GM12875 (cell line): ENCODE measurements around the gene ADGRV1.
"Not testable (repeated sequence)": the region's sequence is repeated elsewhere in the genome, so short reads cannot be mapped to it uniquely, and the experiment has no call there.

ENCODE experiments used
- H3K4me3 ChIP-seq: one replicate; pipeline ENCODE4 v1.5.1; 2011; ENCODE audit warnings: low read depth, low read length, control low read depth
- TF ChIP-seq, protein P1 (sequence below): IDR thresholded peaks from 2 replicates; pipeline ENCODE4 v1.5.1; 2011; ENCODE audit warnings: low read depth, mild to moderate bottlenecking, control low read depth, inconsistent platforms, low read length, moderate library complexity, borderline replicate concordance; ENCODE audit not compliant: insufficient read depth

Gene ADGRV1

DNA sequence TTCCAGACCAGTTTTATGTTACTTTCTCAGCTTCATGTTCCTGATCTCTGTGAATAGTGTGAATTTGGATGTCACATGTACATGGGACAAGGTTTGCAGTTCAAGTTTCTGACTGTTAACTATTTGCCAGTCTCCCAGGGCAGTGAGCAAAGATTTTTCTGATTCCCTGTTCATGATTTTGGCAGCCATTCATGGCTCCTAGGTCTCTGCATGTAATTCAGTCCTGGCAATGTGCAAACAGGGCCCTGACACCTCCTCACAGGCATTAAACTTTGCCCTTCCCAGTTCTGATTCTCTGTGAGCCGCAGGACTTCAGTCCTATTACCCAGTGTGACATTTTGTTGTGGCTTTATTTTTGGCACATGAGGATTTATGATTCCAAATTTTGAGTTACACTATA lies 474.8 kb downstream of the ADGRV1 start:
- TF ChIP-seq, protein P1, sequence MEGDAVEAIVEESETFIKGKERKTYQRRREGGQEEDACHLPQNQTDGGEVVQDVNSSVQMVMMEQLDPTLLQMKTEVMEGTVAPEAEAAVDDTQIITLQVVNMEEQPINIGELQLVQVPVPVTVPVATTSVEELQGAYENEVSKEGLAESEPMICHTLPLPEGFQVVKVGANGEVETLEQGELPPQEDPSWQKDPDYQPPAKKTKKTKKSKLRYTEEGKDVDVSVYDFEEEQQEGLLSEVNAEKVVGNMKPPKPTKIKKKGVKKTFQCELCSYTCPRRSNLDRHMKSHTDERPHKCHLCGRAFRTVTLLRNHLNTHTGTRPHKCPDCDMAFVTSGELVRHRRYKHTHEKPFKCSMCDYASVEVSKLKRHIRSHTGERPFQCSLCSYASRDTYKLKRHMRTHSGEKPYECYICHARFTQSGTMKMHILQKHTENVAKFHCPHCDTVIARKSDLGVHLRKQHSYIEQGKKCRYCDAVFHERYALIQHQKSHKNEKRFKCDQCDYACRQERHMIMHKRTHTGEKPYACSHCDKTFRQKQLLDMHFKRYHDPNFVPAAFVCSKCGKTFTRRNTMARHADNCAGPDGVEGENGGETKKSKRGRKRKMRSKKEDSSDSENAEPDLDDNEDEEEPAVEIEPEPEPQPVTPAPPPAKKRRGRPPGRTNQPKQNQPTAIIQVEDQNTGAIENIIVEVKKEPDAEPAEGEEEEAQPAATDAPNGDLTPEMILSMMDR = no peak
- H3K4me3 ChIP-seq = no peak overlapping the region

DNA sequence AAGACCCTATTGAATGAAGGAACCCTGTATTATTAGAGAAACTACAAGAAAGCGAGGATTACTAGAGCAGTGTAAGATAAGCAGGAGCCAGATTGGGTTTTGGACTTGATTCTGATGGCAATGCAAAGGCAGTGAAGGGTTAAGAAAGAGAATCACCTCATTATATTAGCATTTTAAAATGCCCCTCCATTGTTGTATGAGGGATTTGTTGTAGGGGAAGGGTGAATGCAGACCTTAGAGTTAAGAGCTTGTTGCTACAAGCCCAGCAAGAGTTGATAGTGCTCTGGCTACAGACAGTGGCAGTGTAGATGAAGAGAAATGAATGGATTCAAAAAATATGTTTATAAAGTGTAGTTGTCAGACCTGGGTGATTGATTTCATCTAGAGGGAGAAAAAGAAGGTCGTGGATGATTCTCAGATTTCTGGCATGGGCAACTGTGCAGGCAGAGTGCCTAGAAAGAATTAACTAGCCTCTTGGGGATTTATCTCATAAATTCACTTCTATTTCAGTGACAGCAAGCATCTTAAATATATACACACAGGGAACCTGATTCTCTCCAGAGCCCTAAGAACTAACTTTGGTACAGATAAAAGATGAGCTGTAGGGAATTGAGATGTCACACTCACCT lies 479.7 kb downstream of the ADGRV1 start:
- no peak overlapping the region for H3K4me3 ChIP-seq
- TF ChIP-seq, protein P1 = no peak

DNA sequence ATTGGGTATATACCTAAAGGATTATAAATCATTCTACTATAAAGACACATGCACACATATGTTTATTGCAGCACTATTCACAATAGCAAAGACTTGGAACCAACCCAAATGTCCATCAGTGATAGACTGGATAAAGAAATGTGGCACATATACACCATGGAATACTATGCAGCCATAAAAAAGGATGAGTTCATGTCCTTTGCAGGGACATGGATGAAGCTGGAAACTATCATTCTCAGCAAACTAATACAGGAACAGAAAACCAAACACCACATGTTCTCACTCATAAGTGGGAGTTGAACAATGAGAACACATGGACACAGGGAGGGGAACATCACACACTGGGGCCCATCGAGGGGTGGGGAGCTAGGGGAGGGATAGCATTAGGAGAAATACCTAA lies 482.5 kb downstream of the ADGRV1 start:
- H3K4me3 ChIP-seq = not testable (repeated sequence)

DNA sequence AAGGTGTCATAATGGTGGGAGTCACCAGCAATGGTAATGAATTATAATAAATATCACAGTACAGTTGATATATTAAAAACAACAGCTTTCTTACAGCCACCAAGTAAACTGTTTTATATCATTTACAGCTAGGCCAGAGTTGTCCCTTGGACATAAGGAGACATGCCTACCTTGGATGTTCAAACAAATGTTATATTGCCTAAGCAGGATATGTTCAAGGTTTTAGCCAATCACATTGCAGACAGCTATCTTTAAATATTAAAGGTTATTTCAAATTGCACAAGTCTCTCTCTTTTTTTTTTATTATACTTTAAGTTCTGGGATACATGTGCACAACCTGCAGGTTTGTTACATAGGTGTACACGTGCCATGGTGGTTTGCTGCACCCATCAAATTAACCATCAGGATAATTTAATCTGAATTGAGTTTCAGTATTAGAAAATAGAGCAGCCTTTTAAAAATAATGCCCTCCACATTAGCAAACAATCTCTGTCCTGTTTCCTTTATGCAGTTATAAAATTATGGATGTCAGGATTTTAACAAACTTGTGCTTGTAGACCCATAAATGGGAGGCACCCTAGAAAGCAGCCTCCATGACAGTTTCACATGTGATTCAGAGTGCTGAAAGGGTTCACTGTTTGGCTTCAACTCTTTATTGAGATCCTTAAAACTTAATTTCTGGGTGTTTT lies 483.8 kb downstream of the ADGRV1 start:
- TF ChIP-seq, protein P1 = no peak
- H3K4me3 ChIP-seq = no peak overlapping the region

DNA sequence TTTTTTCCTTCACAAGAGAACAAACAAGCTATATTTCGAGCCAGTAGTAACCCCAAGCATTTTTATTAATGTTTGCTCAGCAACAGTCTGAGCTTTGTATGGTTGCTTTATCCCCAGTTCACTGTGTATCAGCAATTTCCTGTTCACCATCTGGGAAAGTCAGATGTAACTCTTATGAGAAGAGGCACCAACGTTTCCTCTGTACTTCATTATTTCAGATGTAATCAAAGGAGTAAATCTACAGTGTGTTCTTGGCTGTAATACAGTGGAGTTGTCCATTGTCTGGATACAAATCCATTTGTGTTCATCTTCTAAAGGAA lies 484.3 kb downstream of the ADGRV1 start:
- TF ChIP-seq, protein P1 = no peak
- no peak overlapping the region for H3K4me3 ChIP-seq

DNA sequence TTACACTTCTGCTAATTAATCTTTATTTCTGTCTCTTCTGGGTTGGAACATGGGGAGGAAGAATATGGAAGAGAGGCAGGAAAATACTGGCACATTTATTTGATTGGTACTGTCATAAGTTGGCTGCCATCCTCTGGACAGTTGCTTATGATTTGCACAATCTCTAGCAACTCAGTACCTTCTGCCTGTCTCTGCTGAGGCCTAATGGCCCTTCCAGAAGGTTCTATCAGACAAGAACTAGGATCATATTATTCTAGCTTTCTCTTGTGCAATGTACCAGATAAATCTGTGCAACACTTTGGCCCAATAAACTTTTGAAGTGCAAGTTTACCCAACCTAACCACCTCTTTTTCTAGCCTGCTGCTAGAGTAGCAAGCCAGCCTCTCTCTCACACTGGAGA lies 489.5 kb downstream of the ADGRV1 start:
- H3K4me3 ChIP-seq = no peak overlapping the region
- TF ChIP-seq, protein P1 = no peak

DNA sequence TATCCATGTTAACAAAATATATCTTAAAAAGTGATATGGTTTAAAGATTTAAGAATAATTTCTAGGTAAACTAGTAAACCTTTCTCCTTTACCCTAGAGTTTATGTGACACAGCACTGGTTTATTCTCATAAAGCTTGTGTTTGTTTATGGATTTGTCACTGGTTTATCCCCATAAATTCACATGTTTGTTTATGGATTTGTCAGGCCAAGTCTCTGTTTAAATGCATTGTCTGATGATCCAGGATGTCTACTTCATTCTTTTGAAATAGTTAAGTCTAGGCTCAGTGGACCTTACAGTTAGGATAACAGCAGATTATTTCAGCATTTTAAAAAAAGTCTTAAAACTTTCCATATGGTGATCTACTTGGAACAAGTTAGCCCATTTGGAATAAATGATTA lies 490.5 kb downstream of the ADGRV1 start:
- H3K4me3 ChIP-seq = no peak overlapping the region
- TF ChIP-seq, protein P1 = no peak

DNA sequence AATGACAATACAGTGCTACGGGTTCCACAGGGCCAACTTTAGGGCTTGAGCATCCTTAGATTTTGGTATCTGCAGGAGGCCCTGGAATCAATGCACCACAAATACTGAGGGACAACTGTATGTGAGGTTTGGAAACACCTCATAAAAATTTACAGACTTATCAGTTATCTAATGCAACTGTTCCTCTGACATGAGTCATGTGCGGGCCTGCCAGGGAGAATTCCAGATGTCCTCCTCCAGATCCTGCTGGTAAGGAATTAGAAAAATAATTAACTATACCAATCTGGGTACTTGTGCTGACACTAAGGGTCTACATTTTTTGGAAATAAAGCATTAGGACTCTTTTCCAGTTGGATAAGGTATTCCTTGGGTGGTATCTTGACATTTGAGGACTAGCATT lies 491.2 kb downstream of the ADGRV1 start:
- TF ChIP-seq, protein P1 = no peak
- H3K4me3 ChIP-seq = no peak overlapping the region

DNA sequence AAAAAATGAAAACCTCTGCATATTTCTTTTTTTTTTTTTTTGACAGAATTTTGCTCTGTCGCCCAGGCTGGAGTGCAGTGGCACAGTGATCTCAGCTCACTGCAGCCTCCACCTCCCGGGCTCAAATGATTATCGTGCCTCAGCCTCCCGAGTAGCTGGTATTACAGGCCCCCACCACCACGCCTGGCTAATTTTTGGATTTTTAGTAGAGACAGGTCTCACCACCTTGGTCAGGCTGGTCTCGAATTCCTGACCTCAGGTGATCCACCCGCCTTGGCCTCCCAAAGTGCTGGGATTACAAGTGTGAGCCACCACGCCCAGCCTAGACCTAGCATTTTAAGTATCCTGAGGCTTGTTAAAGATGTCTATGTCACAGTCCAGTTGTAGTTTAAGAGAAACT lies 493.8 kb downstream of the ADGRV1 start:
- not testable (repeated sequence) for H3K4me3 ChIP-seq
